NCI-H524 treated with DMSO at 0.1 percent for 48 hours (cell line): ENCODE data around the gene MAP3K20.
"Not testable (repeated sequence)": the region's sequence is repeated elsewhere in the genome, so short reads cannot be mapped to it uniquely, and the experiment has no call there.

ENCODE experiments used
- DNase-seq: peaks from one replicate; lab custom pipeline; 2025; lab: John Stamatoyannopoulos, UW

Gene MAP3K20

GRCh38 chr2:173126819-173127218, 51.2 kb downstream of the MAP3K20 start:
- no peak for DNase-seq

DNA sequence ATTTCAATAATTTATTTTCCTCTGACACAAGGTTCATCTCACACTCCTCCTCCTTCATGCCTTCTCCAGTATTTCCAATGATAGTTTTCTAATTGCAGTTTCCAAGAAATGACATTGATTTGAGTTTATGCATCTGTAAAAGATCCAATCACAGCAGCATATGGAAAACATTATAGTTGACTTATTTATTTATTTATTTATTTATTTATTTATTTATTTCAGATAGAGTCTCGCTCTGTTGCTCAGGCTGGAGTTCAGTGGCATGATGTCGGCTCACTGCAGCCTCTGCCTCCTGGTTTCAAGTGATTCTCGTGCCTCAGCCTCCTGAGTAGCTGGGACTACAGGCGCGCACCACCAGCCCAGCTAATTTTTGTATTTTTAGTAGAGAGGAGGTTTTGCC, 52.5 kb downstream of the MAP3K20 start:
- not testable (repeated sequence) for DNase-seq

DNA sequence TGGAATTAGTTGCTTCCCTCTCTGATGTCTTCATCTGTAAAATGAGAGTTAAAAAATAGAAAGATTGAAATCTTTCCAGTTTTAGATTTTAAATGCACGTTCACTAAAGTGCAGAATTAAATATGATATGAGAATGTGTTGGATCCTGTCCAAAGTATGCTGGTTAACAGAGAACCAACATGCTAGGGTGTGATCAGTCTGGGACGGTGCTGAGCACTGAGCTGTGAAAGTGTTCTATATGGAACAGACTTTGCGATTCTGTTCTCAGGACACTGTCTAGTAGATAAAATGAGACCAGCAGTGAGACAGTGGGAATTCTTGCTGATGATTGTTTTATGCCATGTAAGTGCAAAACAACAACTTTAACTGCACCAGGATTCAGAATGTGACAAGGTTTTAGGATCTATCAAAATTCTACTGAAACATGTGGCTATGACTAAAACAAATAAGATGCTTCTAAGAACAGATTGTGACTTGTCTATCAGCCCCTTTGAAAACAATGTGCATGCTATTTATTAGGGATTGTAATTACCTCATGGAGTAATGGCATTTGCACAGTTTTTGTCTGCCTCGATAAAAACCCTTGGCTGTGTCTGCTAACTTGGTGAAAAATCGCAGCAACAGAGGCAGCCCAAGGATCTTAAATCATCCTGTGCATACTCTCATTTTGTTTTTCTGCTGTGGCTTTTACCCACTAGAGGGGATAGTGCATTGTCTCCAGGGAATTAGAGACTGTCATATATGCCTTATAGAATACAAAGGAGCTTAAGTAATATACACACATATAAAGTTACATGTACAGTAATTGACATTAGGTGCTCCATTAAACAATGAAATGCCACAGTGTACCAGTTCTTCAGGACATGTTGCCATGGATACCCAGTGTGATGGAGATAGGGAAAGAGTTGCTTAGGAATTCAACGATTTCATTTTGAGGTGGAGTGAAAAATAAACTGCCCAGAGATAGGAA, 55.1 kb downstream of the MAP3K20 start:
- DNase-seq = no peak

- no peak for DNase-seq
Measured at GRCh38 chr2:173132531-173132930, 56.9 kb downstream of the MAP3K20 start.

GRCh38 chr2:173134703-173135102, 59.1 kb downstream of the MAP3K20 start:
- DNase-seq = no peak

DNA sequence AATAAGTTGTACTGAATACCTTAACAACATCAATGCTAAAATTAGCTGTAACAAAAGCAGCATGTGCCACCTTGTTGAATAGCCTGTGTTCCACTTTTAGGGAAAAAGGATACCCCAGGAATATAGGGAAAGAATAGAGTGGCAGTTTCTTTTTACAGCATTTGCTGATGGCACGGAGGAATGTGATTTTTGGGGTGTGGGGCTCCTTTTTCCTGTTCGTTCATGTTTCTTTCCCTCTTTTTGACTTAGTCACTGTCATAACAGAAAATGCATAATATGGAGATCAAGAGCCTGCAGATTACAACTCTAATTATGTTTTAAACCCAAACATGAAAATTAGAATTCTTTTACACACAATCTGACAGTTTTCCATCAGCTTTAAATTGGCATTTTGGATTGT, 60.4 kb downstream of the MAP3K20 start:
- DNase-seq = no peak

GRCh38 chr2:173136599-173136998, 61.0 kb downstream of the MAP3K20 start:
- no peak for DNase-seq

- no peak for DNase-seq
Measured at GRCh38 chr2:173137610-173138009, 62.0 kb downstream of the MAP3K20 start.

GRCh38 chr2:173138962-173139361, 63.3 kb downstream of the MAP3K20 start:
- DNase-seq = no peak

GRCh38 chr2:173141666-173142065, 66.0 kb downstream of the MAP3K20 start:
- DNase-seq = no peak

DNA sequence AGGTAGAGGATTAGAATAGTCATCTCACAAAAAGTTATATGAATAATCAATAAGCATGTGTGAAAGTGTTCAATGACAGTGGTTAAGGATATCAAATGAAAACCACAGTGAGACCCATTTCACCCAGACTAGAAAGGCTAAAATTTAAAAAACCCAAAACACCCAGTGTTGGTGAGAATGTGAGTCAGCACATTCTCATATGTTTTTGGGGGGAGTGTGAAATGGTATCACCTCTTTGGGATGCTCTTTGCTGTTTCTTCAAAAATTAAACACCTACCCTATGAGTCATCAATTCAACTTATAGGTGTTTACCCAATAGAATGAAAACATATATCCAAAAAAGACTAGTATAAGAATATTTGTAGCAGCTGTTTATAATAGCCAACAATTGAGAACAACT, 69.8 kb downstream of the MAP3K20 start:
- DNase-seq = no peak

GRCh38 chr2:173146590-173146989, 70.9 kb downstream of the MAP3K20 start:
- no peak for DNase-seq

DNA sequence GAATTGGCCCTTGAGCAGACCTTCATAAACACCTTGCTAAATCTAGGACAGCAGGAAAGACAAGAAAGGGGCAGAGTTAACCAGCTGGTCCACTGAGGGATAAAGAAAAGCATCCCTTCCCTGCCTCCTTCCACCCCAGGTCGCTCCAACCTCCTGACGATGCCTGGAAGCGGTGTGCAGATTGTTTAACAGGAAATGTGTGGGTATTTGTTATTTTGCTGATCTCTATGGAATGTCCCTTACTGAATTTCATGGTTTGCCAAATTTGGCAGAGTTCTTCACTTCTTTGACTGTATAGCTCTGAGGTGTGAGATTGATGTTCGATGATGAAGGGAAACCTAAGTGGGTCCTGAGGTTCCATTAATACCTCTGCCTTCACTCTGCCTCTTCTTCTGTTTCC, 72.9 kb downstream of the MAP3K20 start:
- DNase-seq = no peak

GRCh38 chr2:173149491-173149890, 73.8 kb downstream of the MAP3K20 start:
- DNase-seq = no peak

GRCh38 chr2:173150087-173150486, 74.4 kb downstream of the MAP3K20 start:
- DNase-seq = no peak

DNA sequence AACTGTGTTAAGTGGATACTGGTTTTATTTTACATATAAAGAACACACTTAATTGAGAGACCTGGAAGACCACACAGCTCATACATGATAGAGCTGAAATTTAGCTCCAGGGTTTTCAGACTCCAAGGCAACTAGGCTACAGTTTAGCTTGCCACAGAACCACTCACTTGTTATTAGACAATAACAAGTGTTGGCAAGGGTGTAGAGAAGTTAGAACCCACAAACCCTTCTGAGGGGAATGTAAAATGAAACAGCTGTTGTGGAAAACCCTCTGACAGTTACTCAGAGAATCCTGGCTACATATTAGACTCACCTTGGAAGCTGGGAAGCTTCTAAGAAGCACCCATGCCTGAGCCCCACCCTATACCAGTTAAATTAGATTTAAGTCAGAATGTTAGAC, 75.3 kb downstream of the MAP3K20 start:
- DNase-seq = no peak

DNA sequence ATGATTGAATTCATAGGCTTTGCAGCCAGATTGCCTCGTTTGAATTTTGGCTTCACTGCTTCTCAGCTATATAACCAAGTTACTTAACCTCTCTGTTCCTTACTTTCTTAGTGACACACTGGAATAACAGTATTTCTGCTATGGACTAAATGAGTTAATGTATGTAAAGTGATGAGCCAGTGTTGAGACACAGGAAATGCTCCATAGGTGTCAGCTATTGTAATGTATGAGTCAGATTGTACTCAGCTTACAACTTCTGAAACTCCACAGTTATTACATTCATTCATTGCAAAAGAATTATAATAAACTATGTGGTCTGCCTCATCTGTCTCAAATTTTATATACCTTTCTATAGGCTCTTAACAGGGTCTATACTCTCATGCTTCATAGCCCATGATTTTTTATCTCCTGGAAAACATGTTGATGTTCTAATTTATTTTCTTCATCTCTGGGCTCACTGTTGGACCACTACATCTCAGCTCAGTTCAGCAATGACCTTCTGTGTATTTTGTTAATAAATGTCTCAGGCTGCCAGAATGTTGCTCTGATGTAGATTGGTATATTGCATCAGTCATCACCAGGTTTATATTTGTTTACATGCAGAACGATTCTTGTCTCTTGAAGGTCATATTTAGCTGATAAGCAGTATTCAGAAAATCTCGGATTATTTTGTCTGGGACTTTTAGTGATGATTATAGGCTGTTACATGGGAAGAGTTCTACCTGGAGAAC, 76.2 kb downstream of the MAP3K20 start:
- no peak for DNase-seq

- no peak for DNase-seq
Measured at GRCh38 chr2:173153301-173153885, 77.7 kb downstream of the MAP3K20 start.

DNA sequence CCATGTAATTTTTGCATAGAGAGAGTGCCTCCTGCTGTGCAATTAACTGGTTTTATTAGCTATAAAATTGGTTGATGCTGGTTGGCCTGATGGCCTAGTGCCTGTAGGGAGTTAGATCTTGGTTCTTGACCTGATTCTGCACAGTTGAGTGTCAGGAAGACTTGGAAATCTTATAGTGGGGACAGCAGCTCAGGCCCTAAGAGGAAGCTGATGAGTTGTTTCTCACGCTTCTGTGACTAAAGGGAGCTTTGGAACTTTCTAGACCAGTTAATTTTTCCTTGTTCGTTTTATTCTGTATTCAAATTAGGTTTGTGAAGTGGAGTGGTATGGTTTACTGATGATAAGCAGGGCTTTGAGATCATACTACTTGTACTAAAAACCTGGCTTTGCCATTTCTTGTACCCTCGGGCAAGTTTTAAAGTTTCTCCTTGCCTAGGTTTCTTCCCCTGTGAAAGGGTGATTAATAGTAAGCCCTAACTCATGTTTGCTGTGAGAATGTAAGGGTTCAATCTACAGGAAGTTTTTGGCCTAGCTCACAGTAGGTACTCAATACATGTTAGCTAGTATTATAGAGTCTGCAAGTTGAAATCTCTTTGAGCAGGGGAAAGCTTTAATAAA, 82.1 kb downstream of the MAP3K20 start:
- no peak for DNase-seq

DNA sequence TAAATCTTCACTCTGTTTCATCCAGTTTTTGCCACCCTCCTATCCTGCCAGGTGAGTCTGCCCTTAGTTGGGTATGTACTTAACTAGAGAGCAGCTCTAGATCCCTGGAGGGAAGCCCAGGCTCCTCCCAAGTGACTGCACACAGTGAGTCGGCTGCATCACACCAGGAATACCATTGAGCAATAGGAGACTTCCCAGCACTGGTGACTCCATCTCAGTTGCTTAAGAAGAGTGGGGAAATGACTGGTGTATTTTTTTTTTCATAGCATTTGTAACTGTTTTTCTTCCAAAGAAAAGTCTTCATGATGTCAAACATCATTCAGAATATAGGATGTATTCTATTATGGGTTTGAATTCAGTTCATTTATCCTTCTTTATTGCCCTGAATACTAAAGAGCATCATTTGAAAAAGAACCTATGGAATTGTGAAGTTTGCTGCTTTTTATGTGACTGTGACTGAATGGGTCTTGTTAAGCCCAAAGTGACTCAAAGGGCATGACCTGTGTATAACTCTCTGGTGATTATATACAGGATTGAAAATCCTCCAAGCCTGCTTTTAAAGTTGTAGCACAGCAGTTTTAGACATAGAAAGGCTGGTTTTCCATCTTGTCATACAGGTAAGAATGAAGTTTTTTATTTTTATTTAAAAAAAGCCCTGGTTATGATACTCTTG, 84.3 kb downstream of the MAP3K20 start:
- DNase-seq = no peak

DNA sequence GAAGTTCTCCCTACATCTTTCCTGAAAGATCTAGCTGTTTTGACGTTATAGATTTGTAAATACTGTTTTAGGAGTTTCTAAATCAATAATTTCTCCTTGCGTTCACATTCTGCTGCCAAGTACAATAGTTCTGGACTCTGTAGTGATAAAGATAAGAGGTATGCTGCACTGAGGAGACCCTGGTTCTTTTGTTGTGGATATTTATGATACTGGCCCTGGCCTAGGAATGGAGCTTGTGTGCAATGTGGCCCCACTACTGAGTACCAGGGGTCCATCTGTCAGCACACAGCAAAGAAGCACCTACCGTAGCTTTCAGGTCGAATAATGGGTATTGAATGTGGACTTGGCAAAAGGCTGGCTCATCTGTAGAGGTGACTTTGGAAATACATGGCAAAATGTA, 85.0 kb downstream of the MAP3K20 start:
- DNase-seq = no peak

DNA sequence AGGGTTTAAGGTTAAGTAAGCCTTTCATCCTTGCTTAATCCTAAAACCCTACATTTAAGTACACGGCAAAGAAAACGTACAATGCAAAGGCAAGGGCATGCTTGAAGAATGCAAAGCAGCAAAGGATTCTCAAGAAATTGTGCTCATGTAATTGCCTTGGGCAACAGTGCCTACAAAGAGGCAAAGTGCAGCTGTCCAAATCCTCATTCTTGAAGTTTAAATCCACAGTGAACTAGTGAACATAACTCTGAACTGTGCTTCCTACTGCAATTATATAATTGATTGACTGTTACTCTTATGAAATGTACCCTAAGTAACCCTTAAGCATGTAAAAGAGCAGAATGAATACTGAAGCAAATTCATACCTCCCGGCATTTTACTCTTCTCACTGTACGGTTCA, 85.4 kb downstream of the MAP3K20 start:
- no peak for DNase-seq
